NCI-H345 treated with DMSO at 0.1 percent for 48 hours (cell line): ENCODE measurements around the gene CADPS.

ENCODE experiments used
- DNase-seq: peaks from one replicate; lab custom pipeline; 2025; ENCODE audit not compliant: unreplicated experiment; lab: John Stamatoyannopoulos, UW

Gene CADPS

GRCh38 chr3:62454916-62455315, 420.3 kb downstream of the CADPS start:
- no peak for DNase-seq

GRCh38 chr3:62453448-62453847, 421.8 kb downstream of the CADPS start:
- DNase-seq = no peak

- DNase-seq = no peak
These were observed 423.9 kb downstream of the CADPS start for GRCh38 chr3:62451211-62451887.

GRCh38 chr3:62446337-62446940, 428.8 kb downstream of the CADPS start:
- DNase-seq = no peak

GRCh38 chr3:62445275-62445674, 429.9 kb downstream of the CADPS start:
- DNase-seq = no peak

GRCh38 chr3:62439978-62440377, 435.2 kb downstream of the CADPS start:
- DNase-seq = no peak

- no peak for DNase-seq
These were observed 435.9 kb downstream of the CADPS start for GRCh38 chr3:62439176-62439813.

GRCh38 chr3:62436785-62437184, 438.4 kb downstream of the CADPS start:
- no peak for DNase-seq

- DNase-seq = no peak
These were observed 441.8 kb downstream of the CADPS start for GRCh38 chr3:62433396-62433795.

- peak; percentile 14 for DNase-seq
These were observed 454.0 kb downstream of the CADPS start for GRCh38 chr3:62421207-62421606.

GRCh38 chr3:62416144-62416543, 459.1 kb downstream of the CADPS start:
- DNase-seq = no peak

GRCh38 chr3:62415312-62415801, 459.9 kb downstream of the CADPS start:
- DNase-seq = peak; percentile 52

GRCh38 chr3:62414786-62415185, 460.4 kb downstream of the CADPS start:
- no peak for DNase-seq

GRCh38 chr3:62413687-62414086, 461.5 kb downstream of the CADPS start:
- DNase-seq = no peak

- DNase-seq = no peak
These were observed 468.3 kb downstream of the CADPS start for GRCh38 chr3:62406945-62407344.

- no peak for DNase-seq
These were observed 469.6 kb downstream of the CADPS start for GRCh38 chr3:62405566-62405965.

GRCh38 chr3:62405135-62405534, 470.1 kb downstream of the CADPS start:
- no peak for DNase-seq

GRCh38 chr3:62404321-62404720, 470.9 kb downstream of the CADPS start:
- DNase-seq = no peak

GRCh38 chr3:62403765-62404164, 471.5 kb downstream of the CADPS start:
- DNase-seq = no peak

GRCh38 chr3:62392626-62393292, 482.5 kb downstream of the CADPS start:
- DNase-seq = no peak

GRCh38 chr3:62387251-62387650, 488.0 kb downstream of the CADPS start:
- no peak for DNase-seq

GRCh38 chr3:62379321-62379798, 495.9 kb downstream of the CADPS start:
- no peak for DNase-seq
